GM19238 (cell line): ENCODE results near the gene GPR132.
"Not testable (repeated sequence)": the region's sequence is repeated elsewhere in the genome, so short reads cannot be mapped to it uniquely, and the experiment has no call there.

Source experiments
- DNase-seq: peaks from one replicate; pipeline ENCODE4 v3.0.0; 2011; ENCODE audit warnings: low spot score; ENCODE audit not compliant: insufficient read length

Gene GPR132

GRCh38 chr14:105076296-105076804 lies 11.1 kb upstream of the GPR132 start:
- DNase-seq: no peak

- DNase-seq: peak; percentile 94
Measured at GRCh38 chr14:105075379-105076295, 10.4 kb upstream of the GPR132 start.

- DNase-seq: no peak
Measured at GRCh38 chr14:105074601-105075053, 9.4 kb upstream of the GPR132 start.

- no peak for DNase-seq
Measured at GRCh38 chr14:105073720-105074600, 8.7 kb upstream of the GPR132 start.

GRCh38 chr14:105072892-105073719 lies 7.9 kb upstream of the GPR132 start:
- DNase-seq: no peak

- no peak for DNase-seq
Measured at GRCh38 chr14:105072381-105072861, 7.2 kb upstream of the GPR132 start.

GRCh38 chr14:105071942-105072341 lies 6.7 kb upstream of the GPR132 start:
- DNase-seq: no peak

GRCh38 chr14:105071326-105071725 lies 6.1 kb upstream of the GPR132 start:
- no peak for DNase-seq

- DNase-seq: no peak
Measured at GRCh38 chr14:105070760-105071137, 5.5 kb upstream of the GPR132 start.

GRCh38 chr14:105069871-105070759 lies 4.9 kb upstream of the GPR132 start:
- DNase-seq: peak; percentile 74

- DNase-seq: no peak
Measured at GRCh38 chr14:105069522-105069870, 4.3 kb upstream of the GPR132 start.

- DNase-seq: no peak
Measured at GRCh38 chr14:105068818-105069217, 3.6 kb upstream of the GPR132 start.

- DNase-seq: no peak
Measured at GRCh38 chr14:105067969-105068301, 2.7 kb upstream of the GPR132 start.

- no peak for DNase-seq
Measured at GRCh38 chr14:105067140-105067968, 2.1 kb upstream of the GPR132 start.

GRCh38 chr14:105066240-105067071 lies 1.2 kb upstream of the GPR132 start:
- no peak for DNase-seq

- DNase-seq: no peak
Measured at GRCh38 chr14:105064721-105065143, 498 bp downstream of the GPR132 start.

- DNase-seq: no peak
Measured at GRCh38 chr14:105064001-105064400, 1.2 kb downstream of the GPR132 start.

GRCh38 chr14:105063506-105063905 lies 1.7 kb downstream of the GPR132 start:
- not testable (repeated sequence) for DNase-seq
